HUES48 (cell line): ENCODE results near the gene ABI3BP.

ENCODE experiments used
- H3K27ac ChIP-seq: one replicate; pipeline ENCODE4 v1.7.0; 2013; ENCODE audit warnings: low read depth, low read length, inconsistent platforms
- H3K27me3 ChIP-seq: 2 replicates; pipeline ENCODE4 v1.6.1; 2013; ENCODE audit warnings: mild to moderate bottlenecking, low read length; ENCODE audit not compliant: control insufficient read depth, insufficient read depth
- H3K36me3 ChIP-seq: 2 replicates; pipeline ENCODE4 v1.6.1; 2013; ENCODE audit warnings: low read length; ENCODE audit not compliant: control insufficient read depth, insufficient read depth
- H3K4me1 ChIP-seq: 2 replicates; pipeline ENCODE4 v1.6.1; 2013; ENCODE audit warnings: mild to moderate bottlenecking, low read length; ENCODE audit not compliant: control insufficient read depth, insufficient read depth
- H3K4me3 ChIP-seq: 2 replicates; pipeline ENCODE4 v1.5.1; 2013; ENCODE audit warnings: mild to moderate bottlenecking, low read depth, low read length
- H3K9ac ChIP-seq: 2 replicates; pipeline ENCODE4 v1.6.1; 2013; ENCODE audit warnings: mild to moderate bottlenecking, low read depth, low read length, moderate library complexity
- H3K9me3 ChIP-seq: 2 replicates; pipeline ENCODE4 v1.6.1; 2013; ENCODE audit warnings: low read length; ENCODE audit not compliant: control insufficient read depth, insufficient read depth

ABI3BP gene

GRCh38 chr3:100834332-100834731 lies 158.9 kb downstream of the ABI3BP start:
- no peaks in the 10 kb centered on the region for H3K9me3 ChIP-seq
- H3K36me3 ChIP-seq: no peaks in the 10 kb centered on the region
- no peaks in the 10 kb centered on the region for H3K27me3 ChIP-seq
- H3K27ac ChIP-seq: no peak overlapping the region
- H3K9ac ChIP-seq: no peak overlapping the region
- no peak overlapping the region for H3K4me3 ChIP-seq
- 0 out of 2 replicates have a peak, but pooled peaks cover 4% of the 10 kb centered on the region for H3K4me1 ChIP-seq

- Histone ChIP-seq H3K9me3 (no peaks in the 10 kb centered on the region), H3K27ac (no peak overlapping the region), H3K9ac (no peak overlapping the region), H3K4me1 (0 out of 2 replicates have a peak, but pooled peaks cover 4% of the 10 kb centered on the region), H3K4me3 (no peak overlapping the region), H3K27me3 (no peaks in the 10 kb centered on the region), H3K36me3 (no peaks in the 10 kb centered on the region)
Measured at GRCh38 chr3:100833483-100833882, 159.7 kb downstream of the ABI3BP start.

- Histone ChIP-seq H3K27me3 (no peaks in the 10 kb centered on the region), H3K27ac (no peak overlapping the region), H3K4me3 (no peak overlapping the region), H3K9me3 (no peaks in the 10 kb centered on the region), H3K36me3 (no peaks in the 10 kb centered on the region), H3K4me1 (0 out of 2 replicates have a peak, but pooled peaks cover 3% of the 10 kb centered on the region), H3K9ac (no peak overlapping the region)
Measured at GRCh38 chr3:100831629-100832028, 161.6 kb downstream of the ABI3BP start.

- no peaks in the 10 kb centered on the region for H3K4me1 ChIP-seq
- H3K36me3 ChIP-seq: no peaks in the 10 kb centered on the region
- no peak overlapping the region for H3K4me3 ChIP-seq
- no peak overlapping the region for H3K27ac ChIP-seq
- H3K27me3 ChIP-seq: no peaks in the 10 kb centered on the region
- no peaks in the 10 kb centered on the region for H3K9me3 ChIP-seq
- no peak overlapping the region for H3K9ac ChIP-seq
Measured at GRCh38 chr3:100830931-100831330, 162.3 kb downstream of the ABI3BP start.

GRCh38 chr3:100825574-100825973 lies 167.6 kb downstream of the ABI3BP start:
- no peak overlapping the region for H3K4me3 ChIP-seq
- no peak overlapping the region for H3K27ac ChIP-seq
- H3K4me1 ChIP-seq: no peaks in the 10 kb centered on the region
- no peaks in the 10 kb centered on the region for H3K9me3 ChIP-seq
- no peaks in the 10 kb centered on the region for H3K27me3 ChIP-seq
- H3K36me3 ChIP-seq: no peaks in the 10 kb centered on the region
- no peak overlapping the region for H3K9ac ChIP-seq

- no peak overlapping the region for H3K27ac ChIP-seq
- no peak overlapping the region for H3K9ac ChIP-seq
- H3K4me3 ChIP-seq: no peak overlapping the region
- no peaks in the 10 kb centered on the region for H3K27me3 ChIP-seq
- H3K36me3 ChIP-seq: no peaks in the 10 kb centered on the region
- H3K9me3 ChIP-seq: no peaks in the 10 kb centered on the region
- no peaks in the 10 kb centered on the region for H3K4me1 ChIP-seq
Measured at GRCh38 chr3:100815583-100815982, 177.6 kb downstream of the ABI3BP start.

GRCh38 chr3:100813828-100814227 lies 179.4 kb downstream of the ABI3BP start:
- H3K36me3 ChIP-seq: no peaks in the 10 kb centered on the region
- H3K4me1 ChIP-seq: no peaks in the 10 kb centered on the region
- H3K4me3 ChIP-seq: no peak overlapping the region
- no peak overlapping the region for H3K9ac ChIP-seq
- H3K27ac ChIP-seq: no peak overlapping the region
- no peaks in the 10 kb centered on the region for H3K9me3 ChIP-seq
- H3K27me3 ChIP-seq: no peaks in the 10 kb centered on the region

- Histone ChIP-seq H3K4me3 (no peak overlapping the region), H3K9me3 (no peaks in the 10 kb centered on the region), H3K27ac (no peak overlapping the region), H3K36me3 (no peaks in the 10 kb centered on the region), H3K9ac (no peak overlapping the region), H3K27me3 (no peaks in the 10 kb centered on the region), H3K4me1 (no peaks in the 10 kb centered on the region)
Measured at GRCh38 chr3:100811779-100812507, 181.3 kb downstream of the ABI3BP start.

- Histone ChIP-seq H3K27me3 (no peaks in the 10 kb centered on the region), H3K4me3 (no peak overlapping the region), H3K9ac (no peak overlapping the region), H3K27ac (no peak overlapping the region), H3K36me3 (no peaks in the 10 kb centered on the region), H3K9me3 (no peaks in the 10 kb centered on the region), H3K4me1 (no peaks in the 10 kb centered on the region)
Measured at GRCh38 chr3:100810671-100811070, 182.6 kb downstream of the ABI3BP start.

GRCh38 chr3:100804631-100805030 lies 188.6 kb downstream of the ABI3BP start:
- H3K4me3 ChIP-seq: no peak overlapping the region
- no peak overlapping the region for H3K27ac ChIP-seq
- no peak overlapping the region for H3K9ac ChIP-seq
- H3K36me3 ChIP-seq: no peaks in the 10 kb centered on the region
- no peaks in the 10 kb centered on the region for H3K27me3 ChIP-seq
- H3K9me3 ChIP-seq: no peaks in the 10 kb centered on the region
- H3K4me1 ChIP-seq: no peaks in the 10 kb centered on the region

- Histone ChIP-seq H3K27ac (no peak overlapping the region), H3K9ac (no peak overlapping the region), H3K4me1 (no peaks in the 10 kb centered on the region), H3K27me3 (no peaks in the 10 kb centered on the region), H3K36me3 (no peaks in the 10 kb centered on the region), H3K4me3 (no peak overlapping the region), H3K9me3 (no peaks in the 10 kb centered on the region)
Measured at GRCh38 chr3:100803711-100804110, 189.5 kb downstream of the ABI3BP start.
